ENCODE results near the gene PDZD4.

The PDZD4 gene

GRCh38 chrX:153867671-153868070 is 37.3 kb upstream of the PDZD4 start:
- no peak for TF ChIP-seq CTCF (IDR thresholded peaks at IDR 0.05)
- H3K4me1 ChIP-seq = no peaks in the 10 kb centered on the region
- no peaks in the 10 kb centered on the region for H3K36me3 ChIP-seq (ENCODE audit: control insufficient read depth, insufficient read depth, low read length)
- H3K27ac ChIP-seq = no peak overlapping the region
- H3K4me2 ChIP-seq (ENCODE audit: low read length) = no peak overlapping the region
- no peaks in the 10 kb centered on the region for H3K27me3 ChIP-seq (ENCODE audit: control insufficient read depth, insufficient read depth, low read length)
- no peak overlapping the region for H3K4me3 ChIP-seq (ENCODE audit: low read depth, low read length)
- no peak overlapping the region for H2AFZ ChIP-seq
- no peaks in the 10 kb centered on the region for H3K79me2 ChIP-seq
- no peaks in the 10 kb centered on the region for H3K9me3 ChIP-seq (ENCODE audit: control insufficient read depth, low read length)
- no peak overlapping the region for H3K9ac ChIP-seq

DNA sequence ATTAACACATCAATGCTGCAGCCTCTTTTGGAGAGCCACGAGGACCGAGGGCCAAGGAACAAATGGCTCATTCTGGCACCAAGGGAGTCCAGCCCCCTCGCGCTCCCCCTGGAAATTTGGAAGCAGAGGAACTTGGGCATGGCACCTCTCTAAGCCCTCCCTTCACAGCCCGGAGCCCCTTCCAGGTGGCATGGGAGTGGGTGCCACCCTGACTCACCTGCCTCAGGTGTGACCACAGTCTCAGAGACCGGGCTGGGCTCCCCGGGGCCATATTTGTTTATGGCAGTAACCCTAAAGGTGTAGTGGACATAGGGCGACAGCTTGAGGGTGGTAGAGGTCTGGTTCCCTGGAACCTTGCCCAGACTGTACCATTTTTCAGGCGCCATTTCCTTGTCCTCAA is 36.8 kb upstream of the PDZD4 start:
- H3K9ac ChIP-seq = no peak overlapping the region
- no peaks in the 10 kb centered on the region for H3K4me1 ChIP-seq
- H3K79me2 ChIP-seq = no peaks in the 10 kb centered on the region
- no peak overlapping the region for H3K27ac ChIP-seq
- H3K4me2 ChIP-seq (ENCODE audit: low read length) = no peak overlapping the region
- H3K27me3 ChIP-seq (ENCODE audit: control insufficient read depth, insufficient read depth, low read length) = no peaks in the 10 kb centered on the region
- H3K4me3 ChIP-seq (ENCODE audit: low read depth, low read length) = no peak overlapping the region
- H3K9me3 ChIP-seq (ENCODE audit: control insufficient read depth, low read length) = no peaks in the 10 kb centered on the region
- no peaks in the 10 kb centered on the region for H3K36me3 ChIP-seq (ENCODE audit: control insufficient read depth, insufficient read depth, low read length)
- H2AFZ ChIP-seq = no peak overlapping the region
- TF ChIP-seq CTCF (IDR thresholded peaks at IDR 0.05) = no peak

- Histone ChIP-seq H3K79me2 (no peaks in the 10 kb centered on the region), H3K27ac (no peak overlapping the region), H3K4me3 (ENCODE audit: low read depth, low read length) (no peak overlapping the region), H3K9me3 (ENCODE audit: control insufficient read depth, low read length) (no peaks in the 10 kb centered on the region), H3K4me2 (ENCODE audit: low read length) (no peak overlapping the region), H2AFZ (no peak overlapping the region), H3K4me1 (no peaks in the 10 kb centered on the region), H3K36me3 (ENCODE audit: control insufficient read depth, insufficient read depth, low read length) (no peaks in the 10 kb centered on the region), H3K9ac (no peak overlapping the region), H3K27me3 (ENCODE audit: control insufficient read depth, insufficient read depth, low read length) (no peaks in the 10 kb centered on the region)
- TF ChIP-seq CTCF (IDR thresholded peaks at IDR 0.05) = no peak
Measured at GRCh38 chrX:153866302-153867019, 36.1 kb upstream of the PDZD4 start.

- H3K27ac ChIP-seq = no peak overlapping the region
Measured at GRCh38 chrX:153865685-153866084, 35.3 kb upstream of the PDZD4 start.

More at GRCh38 chrX:153865685-153866084, 35.3 kb upstream of the PDZD4 start:
- H3K27me3 ChIP-seq (ENCODE audit: control insufficient read depth, insufficient read depth, low read length) = no peaks in the 10 kb centered on the region
- no peak for TF ChIP-seq CTCF (IDR thresholded peaks at IDR 0.05)
- no peaks in the 10 kb centered on the region for H3K4me1 ChIP-seq
- H3K9me3 ChIP-seq (ENCODE audit: control insufficient read depth, low read length) = no peaks in the 10 kb centered on the region
- no peaks in the 10 kb centered on the region for H3K36me3 ChIP-seq (ENCODE audit: control insufficient read depth, insufficient read depth, low read length)
- no peaks in the 10 kb centered on the region for H3K79me2 ChIP-seq
- H3K9ac ChIP-seq = no peak overlapping the region
- H2AFZ ChIP-seq = no peak overlapping the region
- no peak overlapping the region for H3K4me3 ChIP-seq (ENCODE audit: low read depth, low read length)
- no peak overlapping the region for H3K4me2 ChIP-seq (ENCODE audit: low read length)
